Bone marrow (tissue), 2 donors: ENCODE measurements around the gene LMF2.

ENCODE experiments used
- DNase-seq, 2 donors: peaks; one replicate each; lab custom pipeline; 2025; lab: John Stamatoyannopoulos, UW

LMF2 gene

DNA sequence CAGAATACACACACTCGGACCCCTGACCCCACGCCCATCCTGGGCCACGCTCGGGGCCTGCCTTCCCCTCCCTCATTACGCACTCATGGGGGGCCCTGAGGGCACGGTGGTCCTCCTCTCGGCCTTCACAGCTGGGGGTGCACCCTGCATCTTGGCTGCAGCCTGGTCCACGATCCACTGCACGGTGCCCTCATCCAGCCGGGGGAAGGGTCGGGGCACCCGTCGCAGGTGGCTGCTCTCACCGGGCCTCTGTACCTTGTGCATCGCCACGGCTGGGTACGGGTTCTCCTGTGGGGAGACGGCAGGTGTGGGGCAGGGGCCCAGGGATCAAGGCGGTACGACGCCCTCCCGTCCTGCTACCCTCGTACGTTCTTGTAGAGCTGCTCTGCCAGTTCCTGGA is 43.1 kb downstream of the LMF2 start:
- DNase-seq: no peak

DNA sequence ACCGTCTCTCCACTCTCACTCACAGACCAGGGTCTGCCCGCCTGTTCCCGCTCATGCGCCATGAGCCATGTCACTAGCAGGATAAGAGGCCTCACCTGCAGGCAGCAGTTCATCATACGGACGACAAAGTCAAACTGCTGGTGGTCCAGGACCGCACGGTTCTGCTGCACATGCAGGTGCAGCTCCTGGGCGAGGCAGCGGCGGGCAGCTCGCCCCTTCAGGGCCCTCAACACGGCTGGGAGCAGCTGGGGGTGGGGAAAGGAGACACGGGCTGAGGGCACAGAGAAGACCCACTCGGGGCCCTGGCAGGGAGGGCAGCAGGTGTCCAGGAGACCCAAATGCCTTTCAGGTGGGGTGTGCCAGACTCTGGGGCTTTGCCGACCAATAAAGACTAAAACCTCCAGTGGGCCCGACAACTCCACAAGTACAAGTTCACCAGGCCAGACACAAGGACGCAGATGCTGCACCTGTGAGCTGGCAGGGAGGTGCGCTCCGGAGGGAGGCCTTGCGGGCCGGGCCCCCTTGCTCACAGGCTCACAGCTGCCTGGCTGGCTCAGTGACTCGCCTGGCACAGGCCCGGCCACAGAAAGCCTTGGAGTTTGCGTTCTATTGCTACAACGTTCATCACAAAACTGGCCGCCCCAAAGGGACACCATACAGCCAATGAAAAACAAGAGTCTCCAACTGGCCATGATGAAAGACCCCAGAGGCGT is 44.2 kb downstream of the LMF2 start:
- no peak for DNase-seq

DNA sequence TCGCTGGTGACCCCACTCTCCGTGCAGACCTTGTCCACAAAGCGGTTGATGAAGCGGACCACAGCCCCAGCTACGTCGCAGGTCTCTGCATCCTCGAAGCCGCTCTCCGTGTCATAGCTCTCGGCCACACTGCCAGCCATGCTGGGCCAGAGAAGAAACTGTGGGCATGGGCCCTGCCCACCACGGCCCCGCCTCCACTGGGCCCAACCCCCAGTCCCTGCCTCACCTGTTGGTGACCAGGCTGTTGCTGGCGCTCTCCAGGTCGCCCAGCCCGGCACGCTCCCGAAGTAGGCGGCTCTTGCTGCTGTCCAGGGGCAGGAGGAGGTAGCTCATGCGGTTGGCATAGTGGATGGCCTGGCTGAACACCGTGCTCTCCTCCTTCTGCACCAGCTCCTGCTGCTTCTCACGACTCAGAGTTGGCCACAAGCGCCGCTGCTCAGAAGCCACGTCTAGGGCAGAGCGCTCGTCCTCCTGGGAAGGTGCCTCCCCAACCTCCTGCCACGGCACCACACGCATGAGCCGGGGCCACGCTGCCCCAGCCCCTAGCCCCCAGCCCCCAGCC is 45.4 kb downstream of the LMF2 start:
- no peak for DNase-seq

DNA sequence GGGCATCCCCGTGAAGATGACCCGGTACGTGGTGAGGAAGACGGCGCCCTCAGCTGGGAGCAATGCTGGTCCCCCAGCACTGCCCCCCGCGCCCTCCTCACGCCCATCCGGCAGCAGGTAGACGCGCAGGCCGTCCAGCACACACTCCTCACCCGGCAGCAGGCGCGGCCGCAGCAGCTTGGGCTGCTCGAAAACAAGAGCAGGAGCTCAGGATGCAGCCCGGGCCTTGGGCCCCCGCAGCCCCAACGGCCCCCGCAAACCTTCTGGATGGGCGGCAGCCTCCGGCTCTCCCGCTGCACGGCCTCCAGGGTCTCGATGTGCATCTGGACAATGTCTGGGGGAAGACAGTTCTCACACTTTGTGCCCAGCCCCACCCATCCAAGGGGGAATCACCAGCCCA is 46.0 kb downstream of the LMF2 start:
- no peak for DNase-seq

GRCh38 chr22:50460938-50461337 is 46.6 kb downstream of the LMF2 start:
- DNase-seq: no peak

DNA sequence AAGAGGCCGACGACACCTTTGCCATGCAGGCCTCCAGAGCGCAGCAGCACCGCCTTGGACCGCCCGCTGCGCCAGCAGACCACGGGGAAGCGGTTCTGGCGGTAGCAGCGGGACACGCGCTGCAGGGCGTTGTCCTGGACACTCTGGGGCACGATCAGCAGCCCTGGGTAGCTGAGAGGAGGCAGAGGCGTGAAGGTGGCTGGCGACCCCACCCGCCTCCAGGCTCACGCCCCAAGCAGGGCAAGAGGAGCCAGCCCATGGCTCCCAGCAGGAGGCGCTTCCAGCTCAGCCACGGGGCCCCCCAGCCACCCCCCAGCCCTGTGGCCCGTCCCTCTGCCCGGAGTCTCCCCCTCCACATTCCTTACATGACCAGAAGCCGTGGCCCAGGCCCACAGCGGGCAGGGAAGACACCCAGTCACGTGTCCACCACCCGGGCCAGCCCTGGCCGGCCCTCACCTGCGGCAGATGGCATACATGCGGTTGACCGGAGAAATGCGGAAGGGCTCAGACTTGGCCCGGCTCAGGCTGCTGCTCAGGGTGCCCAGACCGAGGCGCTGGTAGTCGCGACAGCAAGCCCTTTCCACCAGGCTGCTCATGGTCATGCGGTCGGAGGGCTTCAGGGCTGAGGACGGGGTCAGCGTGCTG is 47.9 kb downstream of the LMF2 start:
- no peak for DNase-seq

- no peak for DNase-seq
Observed at GRCh38 chr22:50459016-50459415, 48.5 kb downstream of the LMF2 start.

GRCh38 chr22:50456466-50457234 is 50.9 kb downstream of the LMF2 start:
- DNase-seq: no peak

- no peak for DNase-seq
Observed at GRCh38 chr22:50456026-50456425, 51.5 kb downstream of the LMF2 start.

DNA sequence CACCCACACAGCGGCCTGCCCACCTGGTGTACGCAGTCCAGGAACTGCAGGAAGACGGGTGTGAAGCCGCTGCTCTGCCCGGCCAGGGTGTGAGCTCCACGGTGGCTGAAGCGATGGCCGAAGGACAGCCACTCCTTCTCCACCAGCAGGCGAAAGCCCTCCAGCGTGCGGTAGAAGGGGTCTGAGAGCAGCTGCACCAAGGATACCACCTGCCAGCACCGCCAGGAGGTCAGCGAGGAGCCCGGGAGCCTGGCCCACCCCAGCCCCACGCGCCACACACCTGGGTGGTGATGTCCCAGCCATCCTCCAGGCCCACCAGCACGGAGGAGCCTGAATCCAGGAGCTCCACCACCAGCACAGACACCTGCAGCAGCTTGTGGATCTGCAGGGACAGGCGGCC is 52.3 kb downstream of the LMF2 start:
- DNase-seq: no peak

DNA sequence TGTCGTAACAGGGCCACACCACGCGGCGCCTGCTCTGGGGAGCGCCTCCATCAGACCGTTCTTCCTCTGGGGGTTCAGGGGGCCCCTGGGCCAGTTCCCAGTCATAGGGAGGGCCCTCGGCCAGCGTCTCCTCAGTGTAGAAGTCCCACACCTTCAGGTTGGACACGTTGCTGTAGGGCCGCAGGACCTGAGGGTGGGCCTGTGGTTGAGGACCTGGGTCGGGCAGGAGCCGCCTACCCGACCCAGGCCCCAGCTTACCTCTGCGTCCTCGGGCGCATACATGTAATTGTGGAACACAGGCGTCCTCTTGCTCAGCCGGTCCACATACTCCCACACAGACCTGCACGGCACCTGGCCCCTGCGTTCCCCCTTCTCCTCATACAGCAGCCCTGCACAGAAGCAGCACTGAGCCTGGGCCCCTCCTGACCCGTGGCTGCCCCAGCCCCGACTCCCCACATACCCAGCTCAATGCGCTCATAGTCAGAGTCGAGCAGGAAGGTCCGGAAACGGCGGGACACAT is 52.9 kb downstream of the LMF2 start:
- no peak for DNase-seq
